NCI-H2227 treated with DMSO at 0.1 percent for 48 hours (cell line): ENCODE measurements around the gene GAB2.
"Not testable (repeated sequence)": the region's sequence is repeated elsewhere in the genome, so short reads cannot be mapped to it uniquely, and the experiment has no call there.

Source experiments
- DNase-seq: peaks from one replicate; lab custom pipeline; 2025; lab: John Stamatoyannopoulos, UW

GAB2 gene

GRCh38 chr11:78274739-78275138, 142.9 kb downstream of the GAB2 start:
- no peak for DNase-seq

- not testable (repeated sequence) for DNase-seq
Measured at GRCh38 chr11:78272625-78273269, 144.9 kb downstream of the GAB2 start.

- not testable (repeated sequence) for DNase-seq
Measured at GRCh38 chr11:78271801-78272200, 145.8 kb downstream of the GAB2 start.

- DNase-seq = no peak
Measured at GRCh38 chr11:78270971-78271370, 146.6 kb downstream of the GAB2 start.

GRCh38 chr11:78269806-78270205, 147.8 kb downstream of the GAB2 start:
- DNase-seq = no peak

GRCh38 chr11:78268591-78269410, 148.8 kb downstream of the GAB2 start:
- no peak for DNase-seq

- DNase-seq = no peak
Measured at GRCh38 chr11:78266451-78266850, 151.2 kb downstream of the GAB2 start.

- DNase-seq = no peak
Measured at GRCh38 chr11:78265326-78265725, 152.3 kb downstream of the GAB2 start.

- DNase-seq = no peak
Measured at GRCh38 chr11:78262691-78263090, 154.9 kb downstream of the GAB2 start.

GRCh38 chr11:78262238-78262637, 155.4 kb downstream of the GAB2 start:
- DNase-seq = no peak

GRCh38 chr11:78261828-78262227, 155.8 kb downstream of the GAB2 start:
- DNase-seq = no peak

- no peak for DNase-seq
Measured at GRCh38 chr11:78261367-78261766, 156.3 kb downstream of the GAB2 start.

GRCh38 chr11:78259777-78260487, 157.7 kb downstream of the GAB2 start:
- DNase-seq = peak; percentile 15

GRCh38 chr11:78257654-78258053, 160.0 kb downstream of the GAB2 start:
- DNase-seq = no peak

GRCh38 chr11:78256962-78257361, 160.7 kb downstream of the GAB2 start:
- no peak for DNase-seq

GRCh38 chr11:78255919-78256318, 161.7 kb downstream of the GAB2 start:
- DNase-seq = no peak

GRCh38 chr11:78254268-78254667, 163.4 kb downstream of the GAB2 start:
- no peak for DNase-seq

GRCh38 chr11:78253797-78254196, 163.8 kb downstream of the GAB2 start:
- no peak for DNase-seq

- DNase-seq = no peak
Measured at GRCh38 chr11:78251083-78251775, 166.4 kb downstream of the GAB2 start.

- no peak for DNase-seq
Measured at GRCh38 chr11:78250099-78250498, 167.5 kb downstream of the GAB2 start.

- DNase-seq = no peak
Measured at GRCh38 chr11:78248903-78249302, 168.7 kb downstream of the GAB2 start.

- DNase-seq = no peak
Measured at GRCh38 chr11:78248191-78248590, 169.4 kb downstream of the GAB2 start.
